Stomach (tissue), 9 donors: ENCODE results near the gene ANKIB1. TPM values are rescaled to one million over a fixed set of nuclear protein-coding genes. Genes with fewer than 3 reads are reported as not detected.

Experiments
- DNase-seq, 2 donors: peaks; one replicate each; pipeline versions ENCODE4 v3.0.0 to v3.0.0-alpha.2; 2013 to 2019
- H3K27ac ChIP-seq, 5 donors: fragments of 200-600 bp in 4 of 5; sonication (generic) in 4 of 5; one replicate each; pipeline ENCODE4 v1.5.1; 2013 to 2019; ENCODE audit warnings: mild to moderate bottlenecking in 1 of 5, moderate library complexity in 1 of 5
- H3K27me3 ChIP-seq, 3 donors: fragments of 200-600 bp; sonication (generic); one replicate each; pipeline ENCODE4 v1.5.1; 2017 to 2019; ENCODE audit warnings: mixed run types in 1 of 3
- H3K36me3 ChIP-seq, 4 donors: fragments of 200-600 bp; sonication (generic); 1 replicate in 3 of 4; 2 replicates in 1 of 4; pipeline ENCODE4 v1.5.1; 2016 to 2019
- H3K4me1 ChIP-seq, 4 donors: fragments of 200-600 bp; sonication (generic); one replicate each; pipeline ENCODE4 v1.5.1; 2016 to 2019
- H3K4me3 ChIP-seq, 4 donors: fragments of 200-600 bp; sonication (generic) in 3 of 4; one replicate each; pipeline ENCODE4 v1.5.1; 2016 to 2019; ENCODE audit warnings: mild to moderate bottlenecking in 1 of 4
- H3K9me3 ChIP-seq, 4 donors: fragments of 200-600 bp; sonication (generic); one replicate each; pipeline ENCODE4 v1.5.1; 2016 to 2019
- CTCF ChIP-seq, 7 experiments: fragments of 450-650 bp in 4 of 7; fragments of 200-600 bp in 3 of 7; sonication (generic) in 3 of 7; IDR thresholded peaks; one replicate each; pipeline ENCODE4 v1.5.1; 2016 to 2019; ENCODE audit warnings: antibody characterized with exemption in 7 of 7, control low read depth in 2 of 7, mild to moderate bottlenecking in 1 of 7
- EP300 ChIP-seq: sonication (generic); formaldehyde crosslinking; IDR thresholded peaks from one replicate; pipeline ENCODE4 v1.6.1; 2017; ENCODE audit warnings: antibody characterized with exemption
- POLR2A ChIP-seq, 4 donors: fragments of 450-650 bp; IDR thresholded peaks; one replicate each; pipeline ENCODE4 v1.6.1; 2016; ENCODE audit warnings: antibody characterized with exemption in 4 of 4, control low read depth in 2 of 4, mild to moderate bottlenecking in 1 of 4, moderate library complexity in 1 of 4
- POLR2AphosphoS5 ChIP-seq, 3 donors: sonication (generic); formaldehyde crosslinking; IDR thresholded peaks; one replicate each; pipeline ENCODE4 v1.6.1; 2016; ENCODE audit warnings: antibody characterized with exemption in 3 of 3
- WGBS, 5 donors: extraction: QIAGEN DNeasy Blood & Tissue Kit in 3 of 5; methylation state at CpG; one replicate each; pipeline versions ENCODE4 v1.1.5 to v1.1.7; 2013 to 2018; 5-methylcytosine and 5-hydroxymethylcytosine counted together
- intact Hi-C: fragments of 100-400 bp; cut with DNase I; formaldehyde crosslinking; loops from one replicate; pipeline ENCODE4 v1.15.1; 2023; ENCODE audit warnings: low total_unique reads
- polyA plus RNA-seq, 3 donors: library from polyadenylated mRNA; stranded (reverse); fragments of 200-250 nt; gene quantifications; one replicate each; pipeline ENCODE4 v1.2.3, GENCODE V29; 2013
- total RNA-seq, 5 donors: library from RNA; depleted of rRNA; stranded (reverse); fragments of >200 nt; gene quantifications; one replicate each; pipeline versions ENCODE4 v1.1.0 to v1.2.3, GENCODE V29; 2014 to 2016
- donor health status: healthy with polysubstance abuse.
- donor health status: Bipolar disorder and iron deficiency.
- donor health status: healthy.

ANKIB1 gene
- total and polyA plus RNA-seq, 8 donors: 8.3 to 212 (median 36.2) TPM

- no peak overlapping the region for H3K27ac ChIP-seq
- intact Hi-C loops: no loop called here
- no peak overlapping the region for H3K4me3 ChIP-seq
- 76 to 86% (median 83%) methylated on average over 6 of the region's 6 CpGs for WGBS, 5 donors
- TF ChIP-seq EP300: no peak
- no peak for TF ChIP-seq CTCF (IDR thresholded peaks at IDR 0.05)
- TF ChIP-seq POLR2A (IDR thresholded peaks at IDR 0.05): no peak
- no peak for TF ChIP-seq POLR2AphosphoS5 (IDR thresholded peaks at IDR 0.05)
- no peaks in the 10 kb centered on the region for H3K36me3 ChIP-seq
- no peak for DNase-seq
- H3K9me3 ChIP-seq: no peaks in the 10 kb centered on the region
- H3K27me3 ChIP-seq: no peaks in the 10 kb centered on the region
- peaks cover 0 to 33% (median 11%) of the 10 kb centered on the region in 4 donors for H3K4me1 ChIP-seq
These were observed 36.5 kb downstream of the ANKIB1 start for GRCh38 chr7:92282221-92282814.

GRCh38 chr7:92282930-92283329 is 37.2 kb downstream of the ANKIB1 start:
- intact Hi-C loops: no loop called here
- WGBS, 5 donors: 84 to 94% (median 88%) methylated on average over 1 of the region's 1 CpG
- no peak overlapping the region for H3K27ac ChIP-seq

GRCh38 chr7:92289321-92289720 is 43.5 kb downstream of the ANKIB1 start:
- intact Hi-C loops: no loop called here
- H3K27me3 ChIP-seq: no peaks in the 10 kb centered on the region
- 81 to 98% (median 91%) methylated on average over 2 of the region's 2 CpGs for WGBS, 5 donors

More at GRCh38 chr7:92282930-92283329, 37.2 kb downstream of the ANKIB1 start:
- H3K27me3 ChIP-seq: no peaks in the 10 kb centered on the region
- no peak for DNase-seq
- no peaks in the 10 kb centered on the region for H3K9me3 ChIP-seq
- no peak for TF ChIP-seq POLR2A (IDR thresholded peaks at IDR 0.05)
- no peak for TF ChIP-seq POLR2AphosphoS5 (IDR thresholded peaks at IDR 0.05)
- TF ChIP-seq EP300: no peak
- no peak for TF ChIP-seq CTCF (IDR thresholded peaks at IDR 0.05)
- H3K4me1 ChIP-seq: peaks cover 0 to 33% (median 9%) of the 10 kb centered on the region in 4 donors
- no peaks in the 10 kb centered on the region for H3K36me3 ChIP-seq
- no peak overlapping the region for H3K4me3 ChIP-seq

GRCh38 chr7:92292981-92293380 is 47.2 kb downstream of the ANKIB1 start:
- TF ChIP-seq POLR2AphosphoS5 (IDR thresholded peaks at IDR 0.05) (no peak), EP300 (no peak), POLR2A (IDR thresholded peaks at IDR 0.05) (no peak), CTCF (IDR thresholded peaks at IDR 0.05) (no peak)
- Histone ChIP-seq H3K4me3 (no peak overlapping the region), H3K36me3 (peaks cover 0 to 8% (median 2%) of the 10 kb centered on the region in 4 donors), H3K9me3 (no peaks in the 10 kb centered on the region), H3K27me3 (no peaks in the 10 kb centered on the region), H3K4me1 (peaks cover 0 to 24% (median 9%) of the 10 kb centered on the region in 4 donors), H3K27ac (no peak overlapping the region)
- 69 to 81% (median 75%) methylated on average over 3 of the region's 3 CpGs for WGBS, 5 donors
- DNase-seq: no peak
- intact Hi-C loops: no loop called here

More at GRCh38 chr7:92289321-92289720, 43.5 kb downstream of the ANKIB1 start:
- Histone ChIP-seq H3K36me3 (no peaks in the 10 kb centered on the region), H3K4me1 (peaks cover 0 to 16% (median 8%) of the 10 kb centered on the region in 4 donors), H3K4me3 (no peak overlapping the region), H3K9me3 (no peaks in the 10 kb centered on the region), H3K27ac (no peak overlapping the region)
- DNase-seq: no peak
- TF ChIP-seq CTCF (IDR thresholded peaks at IDR 0.05): no peak
- no peak for TF ChIP-seq POLR2AphosphoS5 (IDR thresholded peaks at IDR 0.05)
- TF ChIP-seq EP300: no peak
- TF ChIP-seq POLR2A (IDR thresholded peaks at IDR 0.05): no peak
